Testis (tissue), 2 donors: ENCODE data around the gene AQP10.

ENCODE experiments used
- CTCF ChIP-seq, 3 experiments: fragments of 450-650 bp in 2 of 3; fragments of 200-600 bp in 1 of 3; sonication (generic) in 1 of 3; IDR thresholded peaks; one replicate each; pipeline ENCODE4 v1.5.1; 2016 to 2019; ENCODE audit warnings: antibody characterized with exemption in 3 of 3, mild to moderate bottlenecking in 2 of 3, moderate library complexity in 1 of 3
- POLR2A ChIP-seq: fragments of 450-650 bp; IDR thresholded peaks from one replicate; pipeline ENCODE4 v1.6.1; 2017; ENCODE audit warnings: antibody characterized with exemption, mild to moderate bottlenecking, moderate library complexity

- no peak for TF ChIP-seq CTCF (IDR thresholded peaks at IDR 0.05)
- no peak for TF ChIP-seq POLR2A
Measured at GRCh38 chr1:154353460-154353904, 32.6 kb downstream of the AQP10 start.
